ENCODE data around the gene PXYLP1. TPM values are rescaled to one million over a fixed set of nuclear protein-coding genes. Genes with fewer than 3 reads are reported as not detected.

Gene PXYLP1
- total RNA-seq, 4 donors from 2014 or later = 7.1 to 13.4 (median 10.3) TPM

GRCh38 chr3:141343077-141343476 lies 111.5 kb downstream of the PXYLP1 start:
- WGBS, 2 donors = 50 to 83% methylated on average over 2 of the region's 2 CpGs
- Histone ChIP-seq H3K4me1 (no peaks in the 10 kb centered on the region), H3K4me3 (replicated peaks in 1 of 3) (no peak overlapping the region), H3K27ac (no peak overlapping the region), H3K36me3 (no peaks in the 10 kb centered on the region), H3K9me3 (no peaks in the 10 kb centered on the region), H3K27me3 (no peaks in the 10 kb centered on the region)
- no peak for DNase-seq
- TF ChIP-seq, protein P1, sequence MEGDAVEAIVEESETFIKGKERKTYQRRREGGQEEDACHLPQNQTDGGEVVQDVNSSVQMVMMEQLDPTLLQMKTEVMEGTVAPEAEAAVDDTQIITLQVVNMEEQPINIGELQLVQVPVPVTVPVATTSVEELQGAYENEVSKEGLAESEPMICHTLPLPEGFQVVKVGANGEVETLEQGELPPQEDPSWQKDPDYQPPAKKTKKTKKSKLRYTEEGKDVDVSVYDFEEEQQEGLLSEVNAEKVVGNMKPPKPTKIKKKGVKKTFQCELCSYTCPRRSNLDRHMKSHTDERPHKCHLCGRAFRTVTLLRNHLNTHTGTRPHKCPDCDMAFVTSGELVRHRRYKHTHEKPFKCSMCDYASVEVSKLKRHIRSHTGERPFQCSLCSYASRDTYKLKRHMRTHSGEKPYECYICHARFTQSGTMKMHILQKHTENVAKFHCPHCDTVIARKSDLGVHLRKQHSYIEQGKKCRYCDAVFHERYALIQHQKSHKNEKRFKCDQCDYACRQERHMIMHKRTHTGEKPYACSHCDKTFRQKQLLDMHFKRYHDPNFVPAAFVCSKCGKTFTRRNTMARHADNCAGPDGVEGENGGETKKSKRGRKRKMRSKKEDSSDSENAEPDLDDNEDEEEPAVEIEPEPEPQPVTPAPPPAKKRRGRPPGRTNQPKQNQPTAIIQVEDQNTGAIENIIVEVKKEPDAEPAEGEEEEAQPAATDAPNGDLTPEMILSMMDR (IDR thresholded peaks at IDR 0.05) = no peak
- intact Hi-C loops (cut with DNase I) = no loop called here

DNA sequence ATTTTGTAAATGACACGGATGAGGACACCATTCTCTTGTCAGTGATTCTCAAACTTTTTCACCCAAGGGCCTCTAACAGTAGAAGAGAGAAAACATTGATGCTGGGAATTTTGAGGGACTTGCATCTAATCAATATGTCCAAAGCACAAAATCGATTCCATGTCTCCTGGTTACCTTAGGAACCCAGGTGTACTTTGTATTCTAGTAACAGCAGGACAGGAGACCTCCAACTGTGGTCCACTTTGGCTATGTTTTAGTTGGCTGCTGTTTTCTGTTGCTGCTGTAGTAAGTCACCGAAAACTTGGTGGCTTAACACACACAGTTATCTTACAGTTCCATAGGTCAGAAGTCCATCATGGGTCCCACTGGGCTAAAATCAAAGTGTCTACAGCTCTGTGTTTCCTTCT lies 112.2 kb downstream of the PXYLP1 start:
- intact Hi-C loops (cut with DNase I) = no loop called here
- H3K4me3 ChIP-seq (replicated peaks in 1 of 3) = no peak overlapping the region
- no peak overlapping the region for H3K27ac ChIP-seq
- no peaks in the 10 kb centered on the region for H3K9me3 ChIP-seq
- 86% methylated on average over 3 of the region's 3 CpGs for WGBS, 2 donors
- no peak for DNase-seq
- no peak for TF ChIP-seq POLR2A (IDR thresholded peaks at IDR 0.05)
- TF ChIP-seq, protein P1 (IDR thresholded peaks at IDR 0.05) = no peak
- H3K27me3 ChIP-seq = no peaks in the 10 kb centered on the region
- no peaks in the 10 kb centered on the region for H3K4me1 ChIP-seq
- no peaks in the 10 kb centered on the region for H3K36me3 ChIP-seq

Other genes with a start within 250 kb of the PXYLP1 start
- gene SPSB4, start 180.5 kb upstream of the PXYLP1 start, total RNA-seq = 1 to 10 TPM in 1 of 4 donors, not detected in 3; 1.2 TPM
- gene ZBTB38, start 136.7 kb downstream of the PXYLP1 start, total RNA-seq = 100 to 1,000 TPM; 143 to 185 (median 165) TPM

All from thyroid gland (tissue), 4 donors.